ENCODE results near the gene HTR3D.

HTR3D gene

DNA sequence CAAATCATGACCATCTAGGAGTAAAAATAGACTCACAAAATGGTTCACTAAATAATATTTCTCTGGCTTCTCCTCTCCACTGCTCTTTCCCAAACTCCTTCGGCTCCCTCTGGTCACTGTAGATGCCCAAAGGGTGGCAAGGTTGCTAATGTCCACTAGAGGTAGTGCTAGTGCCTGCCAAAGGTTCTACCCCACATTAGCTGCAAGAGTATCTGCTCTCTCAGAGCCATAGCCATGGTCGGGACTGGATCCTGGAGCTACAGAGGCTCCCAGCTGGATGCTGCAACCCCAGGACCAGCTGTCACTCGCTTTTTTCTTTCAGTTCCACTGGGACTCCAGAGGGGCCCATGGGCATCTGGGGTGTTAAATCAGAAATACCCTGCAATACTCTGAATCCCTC is 8.5 kb downstream of the HTR3D start:
- Histone ChIP-seq H3K9me3 (ENCODE audit: control insufficient read depth, insufficient read depth, low read depth, low read length) (no peaks in the 10 kb centered on the region), H3K4me1 (ENCODE audit: control insufficient read depth, insufficient read depth, low read length) (0 out of 2 replicates have a peak, but pooled peaks cover 3% of the 10 kb centered on the region), H3K36me3 (ENCODE audit: control insufficient read depth in 2 of 2, insufficient read depth in 1 of 2, low read length in 2 of 2) (no peaks in the 10 kb centered on the region), H3K4me3 (ENCODE audit: low read depth, low read length) (no peak overlapping the region), H3K27ac (ENCODE audit: extremely low read depth, low read depth, low read length) (no peak overlapping the region)
- CTCF ChIA-PET = interaction anchor here (0.6 to 1.2 kb wide), 5 partner anchors 9 to 136 kb away, joined by 3 read pairs; partner anchors contain the start of genes ABCC5 and EIF2B5
- POLR2A ChIA-PET = no interaction called here
- no peak for TF ChIP-seq ZFP37 (tag by site-specific recombination; IDR thresholded peaks at IDR 0.05)
- TF ChIP-seq, protein P1, sequence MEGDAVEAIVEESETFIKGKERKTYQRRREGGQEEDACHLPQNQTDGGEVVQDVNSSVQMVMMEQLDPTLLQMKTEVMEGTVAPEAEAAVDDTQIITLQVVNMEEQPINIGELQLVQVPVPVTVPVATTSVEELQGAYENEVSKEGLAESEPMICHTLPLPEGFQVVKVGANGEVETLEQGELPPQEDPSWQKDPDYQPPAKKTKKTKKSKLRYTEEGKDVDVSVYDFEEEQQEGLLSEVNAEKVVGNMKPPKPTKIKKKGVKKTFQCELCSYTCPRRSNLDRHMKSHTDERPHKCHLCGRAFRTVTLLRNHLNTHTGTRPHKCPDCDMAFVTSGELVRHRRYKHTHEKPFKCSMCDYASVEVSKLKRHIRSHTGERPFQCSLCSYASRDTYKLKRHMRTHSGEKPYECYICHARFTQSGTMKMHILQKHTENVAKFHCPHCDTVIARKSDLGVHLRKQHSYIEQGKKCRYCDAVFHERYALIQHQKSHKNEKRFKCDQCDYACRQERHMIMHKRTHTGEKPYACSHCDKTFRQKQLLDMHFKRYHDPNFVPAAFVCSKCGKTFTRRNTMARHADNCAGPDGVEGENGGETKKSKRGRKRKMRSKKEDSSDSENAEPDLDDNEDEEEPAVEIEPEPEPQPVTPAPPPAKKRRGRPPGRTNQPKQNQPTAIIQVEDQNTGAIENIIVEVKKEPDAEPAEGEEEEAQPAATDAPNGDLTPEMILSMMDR (tag by site-specific recombination; IDR thresholded peaks at IDR 0.05) = peak; percentile 45

- CTCF ChIA-PET = interaction anchor here (1.1 kb wide), 1 partner anchor 199 kb away, joined by 4 read pairs; no protein-coding TSS in a partner anchor
Observed at GRCh38 chr3:184042617-184043016, 11.1 kb downstream of the HTR3D start.

GRCh38 chr3:184045995-184046394 is 14.5 kb downstream of the HTR3D start:
- no peak overlapping the region for H3K4me3 ChIP-seq (ENCODE audit: low read depth, low read length)
- POLR2A ChIA-PET = no interaction called here
- CTCF ChIA-PET = no interaction called here
- H3K9me3 ChIP-seq (ENCODE audit: control insufficient read depth, insufficient read depth, low read depth, low read length) = no peaks in the 10 kb centered on the region
- H3K36me3 ChIP-seq (ENCODE audit: control insufficient read depth in 2 of 2, insufficient read depth in 1 of 2, low read length in 2 of 2) = no peaks in the 10 kb centered on the region
- no peaks in the 10 kb centered on the region for H3K4me1 ChIP-seq (ENCODE audit: control insufficient read depth, insufficient read depth, low read length)
- H3K27ac ChIP-seq (ENCODE audit: extremely low read depth, low read depth, low read length) = no peak overlapping the region
- TF ChIP-seq ZNF274 (IDR thresholded peaks at IDR 0.05; ENCODE audit: low read length) (no peak), ZNF274 (tag by site-specific recombination; IDR thresholded peaks at IDR 0.05; ENCODE audit: borderline replicate concordance) (no peak), KLF8 (tag by site-specific recombination; IDR thresholded peaks at IDR 0.05) (no peak), ZNF114 (tag by site-specific recombination; IDR thresholded peaks at IDR 0.05) (no peak), ZNF426 (tag by site-specific recombination; IDR thresholded peaks at IDR 0.05) (no peak), ZFHX2 (tag by site-specific recombination; conservative IDR thresholded peaks at IDR 0.05) (no peak), PRDM2 (tag by site-specific recombination; IDR thresholded peaks at IDR 0.05; ENCODE audit: borderline replicate concordance) (no peak), ZNF544 (tag by site-specific recombination; IDR thresholded peaks at IDR 0.05) (no peak), PRDM1 (tag by site-specific recombination; IDR thresholded peaks at IDR 0.05) (no peak), MZF1 (tag by site-specific recombination; IDR thresholded peaks at IDR 0.05; ENCODE audit: borderline replicate concordance) (no peak)
- TF ChIP-seq, protein P2, sequence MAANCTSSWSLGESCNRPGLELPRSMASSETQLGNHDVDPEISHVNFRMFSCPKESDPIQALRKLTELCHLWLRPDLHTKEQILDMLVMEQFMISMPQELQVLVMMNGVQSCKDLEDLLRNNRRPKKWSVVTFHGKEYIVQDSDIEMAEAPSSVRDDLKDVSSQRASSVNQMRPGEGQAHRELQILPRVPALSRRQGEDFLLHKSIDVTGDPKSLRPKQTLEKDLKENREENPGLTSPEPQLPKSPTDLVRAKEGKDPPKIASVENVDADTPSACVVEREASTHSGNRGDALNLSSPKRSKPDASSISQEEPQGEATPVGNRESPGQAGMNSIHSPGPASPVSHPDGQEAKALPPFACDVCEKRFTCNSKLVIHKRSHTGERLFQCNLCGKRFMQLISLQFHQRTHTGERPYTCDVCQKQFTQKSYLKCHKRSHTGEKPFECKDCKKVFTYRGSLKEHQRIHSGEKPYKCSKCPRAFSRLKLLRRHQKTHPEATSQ (tag by site-specific recombination; IDR thresholded peaks at IDR 0.05) = no peak

More at GRCh38 chr3:184042617-184043016, 11.1 kb downstream of the HTR3D start:
- Histone ChIP-seq H3K36me3 (ENCODE audit: control insufficient read depth in 2 of 2, insufficient read depth in 1 of 2, low read length in 2 of 2) (no peaks in the 10 kb centered on the region), H3K27ac (ENCODE audit: extremely low read depth, low read depth, low read length) (no peak overlapping the region), H3K9me3 (ENCODE audit: control insufficient read depth, insufficient read depth, low read depth, low read length) (no peaks in the 10 kb centered on the region), H3K4me1 (ENCODE audit: control insufficient read depth, insufficient read depth, low read length) (0 out of 2 replicates have a peak, but pooled peaks cover 3% of the 10 kb centered on the region), H3K4me3 (ENCODE audit: low read depth, low read length) (no peak overlapping the region)
- POLR2A ChIA-PET = no interaction called here
- TF ChIP-seq, protein P3, sequence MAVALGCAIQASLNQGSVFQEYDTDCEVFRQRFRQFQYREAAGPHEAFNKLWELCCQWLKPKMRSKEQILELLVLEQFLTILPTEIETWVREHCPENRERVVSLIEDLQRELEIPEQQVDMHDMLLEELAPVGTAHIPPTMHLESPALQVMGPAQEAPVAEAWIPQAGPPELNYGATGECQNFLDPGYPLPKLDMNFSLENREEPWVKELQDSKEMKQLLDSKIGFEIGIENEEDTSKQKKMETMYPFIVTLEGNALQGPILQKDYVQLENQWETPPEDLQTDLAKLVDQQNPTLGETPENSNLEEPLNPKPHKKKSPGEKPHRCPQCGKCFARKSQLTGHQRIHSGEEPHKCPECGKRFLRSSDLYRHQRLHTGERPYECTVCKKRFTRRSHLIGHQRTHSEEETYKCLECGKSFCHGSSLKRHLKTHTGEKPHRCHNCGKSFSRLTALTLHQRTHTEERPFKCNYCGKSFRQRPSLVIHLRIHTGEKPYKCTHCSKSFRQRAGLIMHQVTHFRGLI (tag by site-specific recombination; IDR thresholded peaks at IDR 0.05) = no peak
- TF ChIP-seq, protein P4, sequence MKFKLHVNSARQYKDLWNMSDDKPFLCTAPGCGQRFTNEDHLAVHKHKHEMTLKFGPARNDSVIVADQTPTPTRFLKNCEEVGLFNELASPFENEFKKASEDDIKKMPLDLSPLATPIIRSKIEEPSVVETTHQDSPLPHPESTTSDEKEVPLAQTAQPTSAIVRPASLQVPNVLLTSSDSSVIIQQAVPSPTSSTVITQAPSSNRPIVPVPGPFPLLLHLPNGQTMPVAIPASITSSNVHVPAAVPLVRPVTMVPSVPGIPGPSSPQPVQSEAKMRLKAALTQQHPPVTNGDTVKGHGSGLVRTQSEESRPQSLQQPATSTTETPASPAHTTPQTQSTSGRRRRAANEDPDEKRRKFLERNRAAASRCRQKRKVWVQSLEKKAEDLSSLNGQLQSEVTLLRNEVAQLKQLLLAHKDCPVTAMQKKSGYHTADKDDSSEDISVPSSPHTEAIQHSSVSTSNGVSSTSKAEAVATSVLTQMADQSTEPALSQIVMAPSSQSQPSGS (tag by site-specific recombination; IDR thresholded peaks at IDR 0.05; ENCODE audit: low read depth) = no peak
- TF ChIP-seq ZNF664 (tag by site-specific recombination; IDR thresholded peaks at IDR 0.05) (no peak), ZSCAN30 (tag by site-specific recombination; IDR thresholded peaks at IDR 0.05) (no peak), ZSCAN16 (tag by site-specific recombination; IDR thresholded peaks at IDR 0.05) (no peak), ZNF19 (tag by site-specific recombination; IDR thresholded peaks at IDR 0.05; ENCODE audit: low read depth) (no peak)
- TF ChIP-seq, protein P5, sequence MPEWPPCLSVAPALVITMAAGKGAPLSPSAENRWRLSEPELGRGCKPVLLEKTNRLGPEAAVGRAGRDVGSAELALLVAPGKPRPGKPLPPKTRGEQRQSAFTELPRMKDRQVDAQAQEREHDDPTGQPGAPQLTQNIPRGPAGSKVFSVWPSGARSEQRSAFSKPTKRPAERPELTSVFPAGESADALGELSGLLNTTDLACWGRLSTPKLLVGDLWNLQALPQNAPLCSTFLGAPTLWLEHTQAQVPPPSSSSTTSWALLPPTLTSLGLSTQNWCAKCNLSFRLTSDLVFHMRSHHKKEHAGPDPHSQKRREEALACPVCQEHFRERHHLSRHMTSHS (tag by site-specific recombination; IDR thresholded peaks at IDR 0.05) = no peak

Data from HEK293 (cell line).